ENCODE data around the gene ZNF528. TPM values are rescaled to one million over a fixed set of nuclear protein-coding genes. Genes with fewer than 3 reads are reported as not detected.

Gene ZNF528
- total RNA-seq, 1 donor from 2014 or later = 48.7 TPM

- no peaks in the 10 kb centered on the region for H3K4me1 Mint-ChIP-seq (ENCODE audit: low read depth, unreplicated experiment)
- TF ChIP-seq CTCF (IDR thresholded peaks at IDR 0.05; ENCODE audit: partially characterized antibody, unreplicated experiment) = peak; percentile 20
- H3K9me3 Mint-ChIP-seq (ENCODE audit: unreplicated experiment) = peaks cover 6% of the 10 kb centered on the region
- H3K27me3 Mint-ChIP-seq (ENCODE audit: unreplicated experiment) = no peaks in the 10 kb centered on the region
- no peak overlapping the region for H3K27ac Mint-ChIP-seq (ENCODE audit: unreplicated experiment)
- H3K36me3 Mint-ChIP-seq (ENCODE audit: unreplicated experiment) = peaks cover 29% of the 10 kb centered on the region
- DNase-seq = no peak
- H3K4me3 Mint-ChIP-seq (ENCODE audit: unreplicated experiment) = no peak overlapping the region
Observed at GRCh38 chr19:52464798-52465470, 67.3 kb downstream of the ZNF528 start.

Other genes starting within 250 kb of the ZNF528 start
- gene ZNF836, start 226.2 kb upstream of the ZNF528 start, total RNA-seq (ENCODE audit: unreplicated experiment) = 29.7 TPM
- gene PPP2R1A, start 207.8 kb upstream of the ZNF528 start, total RNA-seq (ENCODE audit: unreplicated experiment) = 311 TPM
- gene ZNF766, start 128.3 kb upstream of the ZNF528 start, total RNA-seq (ENCODE audit: unreplicated experiment) = 29.9 TPM
- 21.8 TPM for gene ZNF480, start 100.7 kb upstream of the ZNF528 start, total RNA-seq (ENCODE audit: unreplicated experiment)
- 11.6 TPM for gene ZNF610, start 61.6 kb upstream of the ZNF528 start, total RNA-seq (ENCODE audit: unreplicated experiment)
- 24.5 TPM for gene ZNF880, start 27.9 kb upstream of the ZNF528 start, total RNA-seq (ENCODE audit: unreplicated experiment)
- gene ZNF534, start 31.3 kb downstream of the ZNF528 start, total RNA-seq (ENCODE audit: unreplicated experiment) = not detected
- 4.1 TPM for gene ZNF578, start 55.7 kb downstream of the ZNF528 start, total RNA-seq (ENCODE audit: unreplicated experiment)
- gene ZNF808, start 129.8 kb downstream of the ZNF528 start, total RNA-seq (ENCODE audit: unreplicated experiment) = 32.6 TPM
- 22.8 TPM for gene ZNF701, start 172.4 kb downstream of the ZNF528 start, total RNA-seq (ENCODE audit: unreplicated experiment)
- gene ZNF83, start 240.5 kb downstream of the ZNF528 start, total RNA-seq (ENCODE audit: unreplicated experiment) = 62.3 TPM

Measured in glutamatergic neuron (in vitro differentiated cells).